ENCODE measurements around the gene RAPGEF5. TPM values are rescaled to one million over a fixed set of nuclear protein-coding genes. Genes with fewer than 3 reads are reported as not detected.

RAPGEF5 gene
- total RNA-seq, 4 donors from 2014 or later = 26.5 to 76.6 (median 39.3) TPM

- H3K4me1 ChIP-seq = peaks cover 4 to 12% of the 10 kb centered on the region in 2 donors
- H3K27ac ChIP-seq = no peak overlapping the region
- no peaks in the 10 kb centered on the region for H3K27me3 ChIP-seq
- DNase-seq = peak in 1 of 2 donors; percentile 28
- TF ChIP-seq POLR2A (IDR thresholded peaks at IDR 0.05) = no peak
- no peak for TF ChIP-seq CTCF (IDR thresholded peaks at IDR 0.05)
- H3K9me3 ChIP-seq = no peaks in the 10 kb centered on the region
- no peaks in the 10 kb centered on the region for H3K36me3 ChIP-seq
- WGBS, 2 donors = 40 to 41% methylated on average over 16 to 17 of the region's 23 CpGs
- intact Hi-C loops (cut with DNase I) = no loop called here
- no peak overlapping the region for H3K4me3 ChIP-seq (replicated peaks in 1 of 3)
Observed at GRCh38 chr7:22357311-22358175, 589 bp upstream of the RAPGEF5 start.

GRCh38 chr7:22356010-22356691 is 803 bp downstream of the RAPGEF5 start:
- no peaks in the 10 kb centered on the region for H3K9me3 ChIP-seq
- WGBS, 2 donors = 31 to 43% methylated on average over 2 to 7 of the region's 26 CpGs
- no peaks in the 10 kb centered on the region for H3K36me3 ChIP-seq
- H3K4me1 ChIP-seq = peaks cover 4 to 12% of the 10 kb centered on the region in 2 donors
- peak; percentile 16 to 27 for DNase-seq
- no peak overlapping the region for H3K27ac ChIP-seq
- TF ChIP-seq POLR2A (IDR thresholded peaks at IDR 0.05) = no peak
- peak overlapping the region in 2 of 3 donors; percentile 15 to 21 for H3K4me3 ChIP-seq (replicated peaks in 1 of 3)
- intact Hi-C loops (cut with DNase I) = no loop called here
- H3K27me3 ChIP-seq = no peaks in the 10 kb centered on the region

- TF ChIP-seq POLR2A (IDR thresholded peaks at IDR 0.05) = no peak
- no peak for TF ChIP-seq CTCF (IDR thresholded peaks at IDR 0.05)
- DNase-seq = no peak
- Histone ChIP-seq H3K4me3 (replicated peaks in 1 of 3) (no peak overlapping the region), H3K4me1 (peaks cover 4 to 12% of the 10 kb centered on the region in 2 donors), H3K27ac (no peak overlapping the region), H3K9me3 (no peaks in the 10 kb centered on the region), H3K36me3 (no peaks in the 10 kb centered on the region), H3K27me3 (no peaks in the 10 kb centered on the region)
- 73 to 79% methylated on average over 5 of the region's 5 CpGs for WGBS, 2 donors
- intact Hi-C loops (cut with DNase I) = no loop called here
Observed at GRCh38 chr7:22355620-22356009, 1.3 kb downstream of the RAPGEF5 start.

- Histone ChIP-seq H3K4me3 (replicated peaks in 1 of 3) (no peak overlapping the region), H3K27me3 (no peaks in the 10 kb centered on the region), H3K36me3 (no peaks in the 10 kb centered on the region), H3K9me3 (no peaks in the 10 kb centered on the region), H3K27ac (no peak overlapping the region), H3K4me1 (peaks cover 4 to 12% of the 10 kb centered on the region in 2 donors)
- TF ChIP-seq POLR2A (IDR thresholded peaks at IDR 0.05) (no peak), CTCF (IDR thresholded peaks at IDR 0.05) (no peak)
- 50 to 86% methylated on average over 2 of the region's 2 CpGs for WGBS, 2 donors
- DNase-seq = no peak
- intact Hi-C loops (cut with DNase I) = no loop called here
Observed at GRCh38 chr7:22354462-22354861, 2.5 kb downstream of the RAPGEF5 start.

GRCh38 chr7:22352887-22353286 is 4.1 kb downstream of the RAPGEF5 start:
- H3K9me3 ChIP-seq = no peaks in the 10 kb centered on the region
- H3K27me3 ChIP-seq = no peaks in the 10 kb centered on the region
- H3K36me3 ChIP-seq = no peaks in the 10 kb centered on the region
- intact Hi-C loops (cut with DNase I) = no loop called here
- H3K4me1 ChIP-seq = peaks cover 4 to 12% of the 10 kb centered on the region in 2 donors
- no peak for DNase-seq
- H3K27ac ChIP-seq = no peak overlapping the region
- WGBS, 2 donors = 94 to 96% methylated on average over 4 of the region's 4 CpGs
- H3K4me3 ChIP-seq (replicated peaks in 1 of 3) = no peak overlapping the region
- no peak for TF ChIP-seq POLR2A (IDR thresholded peaks at IDR 0.05)
- no peak for TF ChIP-seq CTCF (IDR thresholded peaks at IDR 0.05)

Data from thyroid gland (tissue), 4 donors.